Muscle of back (tissue), 13 donors: ENCODE data around the gene RAB15. TPM values are rescaled to one million over a fixed set of nuclear protein-coding genes. Genes with fewer than 3 reads are reported as not detected.

ENCODE experiments used
- DNase-seq, 3 donors: peaks; one replicate each; pipeline versions ENCODE4 v3.0.0 to v3.0.0-alpha.2; 2013
- long read RNA-seq, 9 donors: transcript quantifications; one replicate each; lab custom pipeline, GENCODE V29; 2026
- polyA plus RNA-seq, 10 donors: library from polyadenylated mRNA; unstranded; fragments of 120-200 nt; gene quantifications; one replicate each; pipeline ENCODE4 v1.2.1, GENCODE V29; 2013; ENCODE audit not compliant: insufficient read length in 10 of 10

Gene RAB15
- 10 to 100 TPM; 22.1 to 38.9 (median 25.6) TPM for polyA plus RNA-seq
- long read RNA-seq, donor 1, transcript RAB15-203 (7 exons, 3,515 nt), result major isoform, 8 of 8 reads
- long read RNA-seq, donor 1, partial matches to known transcripts, result 0 of 8 reads
- long read RNA-seq, donor 1, other reads (novel, unspliced or antisense), result 0 of 8 reads
- long read RNA-seq, donor 2, transcript RAB15-203 (7 exons, 3,515 nt), result major isoform, 6 of 7 reads
- long read RNA-seq, donor 2, partial matches to known transcripts, result 0 of 7 reads
- long read RNA-seq, donor 2, other reads (novel, unspliced or antisense), result 0 of 7 reads
- long read RNA-seq, donor 3, result 0 reads
- long read RNA-seq, donor 4, partial matches to known transcripts, result 0 of 2 reads
- long read RNA-seq, donor 4, other reads (novel, unspliced or antisense), result 0 of 2 reads
- long read RNA-seq, donor 5, partial matches to known transcripts, result 0 of 4 reads
- long read RNA-seq, donor 5, other reads (novel, unspliced or antisense), result 0 of 4 reads
- long read RNA-seq, donor 6, partial matches to known transcripts, result 0 of 3 reads
- long read RNA-seq, donor 6, other reads (novel, unspliced or antisense), result 0 of 3 reads
- long read RNA-seq, donor 7, partial matches to known transcripts, result 0 of 1 reads
- long read RNA-seq, donor 7, other reads (novel, unspliced or antisense), result 0 of 1 reads
- long read RNA-seq, donor 8, partial matches to known transcripts, result 0 of 3 reads
- long read RNA-seq, donor 8, other reads (novel, unspliced or antisense), result 0 of 3 reads
- long read RNA-seq, donor 9, partial matches to known transcripts, result 0 of 1 reads
- long read RNA-seq, donor 9, other reads (novel, unspliced or antisense), result 0 of 1 reads

DNA sequence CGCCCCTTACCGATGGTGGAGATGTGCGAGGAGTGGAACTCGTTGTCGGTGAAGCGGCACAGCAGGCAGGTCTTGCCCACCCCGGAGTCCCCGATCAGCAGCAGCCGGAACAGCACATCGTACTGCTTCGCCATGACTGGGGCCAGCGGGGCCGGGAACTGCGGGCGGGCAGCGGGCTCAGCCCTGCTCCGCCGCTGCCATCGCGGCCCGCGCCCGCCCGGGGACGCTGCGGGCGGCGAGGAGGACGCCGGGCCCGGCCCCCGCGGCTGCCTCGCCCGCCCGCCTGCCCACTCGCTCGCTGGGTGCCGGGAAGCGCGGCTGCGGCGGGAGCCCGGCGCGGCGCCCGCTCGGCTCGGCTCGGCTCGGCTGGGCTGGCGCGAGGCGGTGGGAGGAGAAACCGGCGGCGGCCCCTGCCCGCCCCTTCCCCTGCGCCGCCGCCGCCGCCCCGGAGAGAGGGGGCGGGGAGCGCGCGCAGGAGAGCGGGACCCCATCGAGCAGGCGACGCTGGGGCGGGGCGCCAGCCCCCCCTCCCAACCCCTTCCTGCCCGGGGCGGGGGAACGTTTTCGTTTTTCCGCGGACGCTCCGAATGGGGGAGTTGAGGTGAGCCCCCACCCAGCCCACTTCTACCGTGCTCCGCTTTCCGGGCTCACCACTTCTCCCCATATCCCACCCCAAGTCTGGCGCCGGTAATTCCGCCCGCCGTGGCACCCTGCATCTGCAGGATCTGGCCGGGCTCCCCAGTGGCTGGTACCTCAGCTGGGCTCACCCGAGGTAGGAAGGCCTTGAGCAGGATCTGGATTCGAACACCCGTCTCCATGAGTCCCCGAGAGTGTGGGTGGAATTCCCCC is at the start of gene RAB15:
Gene RAB15 (minus strand): TSS at position 394 of the 849 bp plus-strand sequence. CDS start 260 bp downstream, at position 134.
- peak; percentile 30 to 74 (median 51) for DNase-seq

DNA sequence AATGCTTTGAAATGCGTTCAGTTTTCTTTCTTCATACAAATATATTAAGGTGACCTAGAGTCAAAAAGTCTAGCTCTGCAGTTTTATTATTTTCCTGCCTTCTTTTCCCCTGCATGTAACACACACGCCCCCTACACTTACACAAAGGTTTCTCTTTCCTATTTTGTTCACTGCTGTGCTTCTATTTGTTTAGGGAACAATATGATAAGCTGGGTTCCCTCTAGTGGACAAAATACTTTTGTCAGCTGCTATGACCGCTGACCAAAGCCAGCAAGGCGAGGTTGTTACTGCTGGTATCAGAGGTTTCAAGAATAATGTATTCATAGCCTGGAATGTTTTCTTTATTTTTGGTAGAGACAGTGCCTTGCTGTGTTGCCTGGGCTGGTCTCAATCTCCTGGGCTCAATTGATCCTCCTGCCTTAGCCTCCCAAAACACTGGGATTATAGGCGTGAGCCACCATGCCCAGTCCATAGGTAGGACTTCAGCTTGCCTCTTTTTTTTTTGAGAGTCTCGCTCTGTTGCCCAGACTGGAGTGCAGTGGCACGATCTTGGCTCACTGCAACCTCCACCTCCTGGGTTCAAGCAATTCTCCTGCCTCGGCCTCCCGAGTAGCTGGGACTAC is 47.9 kb upstream of the RAB15 start:
- peak; percentile 56 to 77 (median 59) for DNase-seq

DNA sequence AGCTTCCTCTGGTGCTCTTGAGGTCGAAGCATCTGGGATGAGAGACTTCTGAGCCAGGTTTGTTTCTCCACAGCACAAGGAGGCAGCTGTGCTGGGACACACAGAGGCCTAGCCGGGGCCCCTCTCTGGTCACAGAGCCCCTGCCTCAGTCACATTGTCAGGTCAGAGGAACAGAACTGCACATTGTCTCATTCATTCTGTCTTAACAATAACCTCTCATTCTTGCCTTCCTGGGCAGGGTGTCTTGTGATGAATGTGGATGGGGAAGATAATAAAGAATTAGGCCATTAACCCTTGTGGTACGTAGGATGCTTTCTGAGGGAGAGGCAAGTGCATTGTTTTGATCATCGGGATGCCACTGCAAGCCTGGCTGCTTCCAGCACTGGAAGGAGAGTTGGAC is 44.3 kb upstream of the RAB15 start:
- DNase-seq, result no peak

DNA sequence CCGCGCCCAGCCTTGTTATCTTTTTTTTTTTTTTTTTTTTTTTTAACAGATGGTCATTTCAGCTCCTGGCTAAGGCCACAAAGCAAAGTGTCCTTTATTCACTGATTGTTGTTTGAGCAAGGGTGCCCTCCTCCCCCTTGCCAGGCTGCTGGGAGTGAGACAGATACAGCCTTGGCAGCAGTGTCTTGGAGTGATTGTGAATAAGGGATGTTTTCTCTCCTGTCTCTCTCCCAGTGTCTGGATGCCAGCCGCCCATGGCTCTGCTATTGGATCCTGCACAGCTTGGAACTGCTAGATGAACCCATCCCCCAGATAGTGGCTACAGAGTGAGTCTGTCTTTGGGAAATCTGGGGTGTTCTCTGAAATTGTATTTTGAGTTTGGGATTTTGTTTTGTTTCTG is 43.3 kb upstream of the RAB15 start:
- DNase-seq, result no peak

GRCh38 chr14:65012353-65012752 is 40.2 kb upstream of the RAB15 start:
- no peak for DNase-seq

- DNase-seq, result no peak
Measured at GRCh38 chr14:65011538-65011937, 39.4 kb upstream of the RAB15 start.

DNA sequence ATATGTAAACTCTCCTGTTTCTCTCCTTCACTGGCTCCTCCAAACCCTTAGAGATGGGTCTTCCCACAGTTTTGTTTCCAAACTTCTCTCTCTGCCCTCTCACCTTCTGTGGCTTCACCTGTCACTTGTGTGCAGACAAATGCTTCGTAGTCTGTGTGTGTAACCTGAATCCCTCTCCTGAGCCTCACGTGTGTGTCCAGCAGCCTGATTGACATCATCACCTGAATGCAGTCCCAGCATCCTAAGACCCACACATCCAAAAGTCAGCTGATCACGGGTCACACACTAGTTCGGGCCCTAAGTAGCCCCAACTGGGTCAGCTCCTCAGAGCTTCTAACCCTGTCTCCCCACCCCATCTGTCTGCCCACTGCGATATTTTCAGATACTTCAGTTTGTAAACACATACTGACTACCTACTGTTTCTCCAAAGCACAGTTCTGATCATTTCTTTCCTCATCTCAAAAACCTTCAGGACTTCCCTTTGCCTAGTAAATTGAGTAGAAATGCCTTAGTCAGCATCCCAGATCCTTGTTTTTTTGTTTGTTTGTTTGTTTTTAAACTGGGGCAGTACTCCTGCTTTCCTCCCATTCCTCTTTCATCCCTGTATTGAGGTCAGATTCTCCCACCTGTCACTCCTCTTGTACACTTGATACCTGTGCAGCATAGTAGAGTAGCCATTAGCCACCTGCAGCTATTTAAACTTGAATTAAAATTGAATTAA is 38.2 kb upstream of the RAB15 start:
- no peak for DNase-seq

- no peak for DNase-seq
Measured at GRCh38 chr14:65007202-65007601, 35.1 kb upstream of the RAB15 start.

DNA sequence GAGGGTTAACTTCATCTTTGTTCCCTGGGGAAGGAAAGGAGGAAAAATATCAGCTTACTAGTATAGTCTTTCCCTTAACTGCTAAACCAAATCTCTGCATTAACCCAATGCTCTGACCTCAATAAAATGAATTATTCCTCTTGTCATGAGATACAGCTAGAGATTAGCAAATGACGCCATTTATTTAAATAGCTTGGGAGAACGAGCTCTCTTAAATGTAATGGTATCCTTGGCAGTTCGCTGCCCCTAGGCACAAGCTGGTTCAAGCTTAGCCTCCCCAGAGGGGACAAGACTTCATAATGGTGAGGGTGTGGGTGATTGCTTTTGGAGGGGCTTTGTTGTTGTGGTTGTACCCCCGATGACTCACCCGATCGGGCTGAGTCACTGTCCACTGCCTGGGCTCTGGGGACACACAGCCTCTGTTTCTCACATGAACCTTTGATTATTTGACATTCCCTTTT is 34.2 kb upstream of the RAB15 start:
- DNase-seq, result no peak

GRCh38 chr14:65003394-65003793 is 31.3 kb upstream of the RAB15 start:
- no peak for DNase-seq

- DNase-seq, result no peak
Measured at GRCh38 chr14:65002586-65003210, 30.6 kb upstream of the RAB15 start.

GRCh38 chr14:65001723-65002122 is 29.6 kb upstream of the RAB15 start:
- peak in 2 of 3 donors; percentile 38 to 49 for DNase-seq

DNA sequence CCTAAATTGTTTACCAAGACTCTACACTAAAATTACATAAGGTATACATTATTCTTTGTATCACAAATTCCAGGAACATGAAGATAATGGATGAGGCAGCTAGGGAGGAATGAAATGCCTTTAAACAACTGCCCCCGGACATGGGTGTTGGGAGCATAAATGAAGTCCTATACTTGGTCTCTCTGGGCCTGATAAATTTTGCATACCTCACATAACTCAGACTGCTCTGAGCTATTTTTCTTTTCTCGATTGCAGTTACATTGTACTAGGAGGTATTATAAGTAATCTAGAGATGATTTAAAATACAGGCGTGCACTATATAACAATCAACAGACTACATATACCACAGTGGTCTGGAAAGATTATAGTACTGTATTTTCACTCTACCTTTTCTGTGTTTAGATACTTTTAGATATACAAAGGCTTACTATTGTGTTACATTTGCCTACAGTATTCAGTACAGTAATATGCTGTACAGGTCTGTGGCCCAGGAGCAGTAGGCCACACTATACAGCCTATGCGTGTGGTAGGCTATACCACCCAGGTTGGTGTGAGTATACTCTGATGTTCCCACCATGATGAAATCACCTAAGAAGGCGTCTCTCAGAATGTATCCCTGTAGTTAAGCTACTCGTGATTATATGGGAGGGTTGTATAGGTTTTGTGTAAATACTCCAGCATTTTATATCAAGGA is 28.9 kb upstream of the RAB15 start:
- DNase-seq, result peak in 2 of 3 donors; percentile 16 to 31

- no peak for DNase-seq
Measured at GRCh38 chr14:64998455-64998931, 26.4 kb upstream of the RAB15 start.

DNA sequence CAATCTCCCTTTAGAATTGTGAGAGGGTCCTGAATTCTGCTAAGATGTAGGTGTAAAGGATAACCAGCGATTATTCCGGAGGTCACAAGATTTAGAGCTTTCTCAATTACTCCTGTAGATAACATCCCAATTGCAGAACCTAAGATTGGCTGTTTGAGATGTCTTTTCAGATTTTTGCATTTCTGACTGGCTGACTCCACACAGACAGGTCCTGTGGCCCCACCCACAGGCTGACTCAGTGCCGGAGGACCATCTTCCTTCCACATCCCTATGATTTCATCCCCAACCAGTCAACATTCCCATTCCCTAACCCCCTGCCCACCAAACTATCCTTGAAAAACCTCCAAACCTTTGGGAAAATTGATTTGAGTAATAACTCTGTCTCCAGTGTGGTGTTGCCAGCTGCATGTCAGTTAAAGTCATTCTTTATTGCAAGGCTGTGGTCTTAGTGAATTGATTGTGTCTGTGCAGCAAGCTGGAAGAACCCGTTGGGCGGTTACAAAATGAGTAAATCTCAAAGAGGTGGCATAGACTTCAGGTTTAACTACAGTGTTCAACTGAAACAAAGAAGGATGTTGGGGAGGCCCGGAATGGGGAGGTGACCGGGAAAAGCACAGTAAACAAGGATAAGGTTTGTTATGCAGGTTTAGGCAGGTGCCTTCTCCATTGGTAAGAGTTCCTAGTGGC is 25.1 kb upstream of the RAB15 start:
- DNase-seq, result no peak

- no peak for DNase-seq
Measured at GRCh38 chr14:64995291-64995690, 23.2 kb upstream of the RAB15 start.

DNA sequence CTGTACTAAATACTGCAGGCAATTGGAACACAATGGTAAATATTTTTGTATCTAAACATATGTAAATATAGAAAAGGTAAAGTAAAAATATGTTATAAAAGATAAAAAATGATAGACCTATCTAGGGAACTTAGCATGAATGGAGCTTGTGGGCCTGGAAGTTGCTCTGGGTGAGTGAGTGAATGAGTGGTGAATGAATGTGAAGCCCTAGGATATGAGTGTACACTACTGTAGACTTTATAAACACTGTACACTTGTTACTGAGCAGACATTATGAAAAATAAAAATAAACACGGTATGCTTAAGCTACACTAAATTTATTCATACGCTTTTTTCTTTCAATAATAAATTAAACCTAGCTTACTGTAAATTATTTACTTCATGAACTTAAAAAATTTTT is 22.4 kb upstream of the RAB15 start:
- DNase-seq, result no peak

DNA sequence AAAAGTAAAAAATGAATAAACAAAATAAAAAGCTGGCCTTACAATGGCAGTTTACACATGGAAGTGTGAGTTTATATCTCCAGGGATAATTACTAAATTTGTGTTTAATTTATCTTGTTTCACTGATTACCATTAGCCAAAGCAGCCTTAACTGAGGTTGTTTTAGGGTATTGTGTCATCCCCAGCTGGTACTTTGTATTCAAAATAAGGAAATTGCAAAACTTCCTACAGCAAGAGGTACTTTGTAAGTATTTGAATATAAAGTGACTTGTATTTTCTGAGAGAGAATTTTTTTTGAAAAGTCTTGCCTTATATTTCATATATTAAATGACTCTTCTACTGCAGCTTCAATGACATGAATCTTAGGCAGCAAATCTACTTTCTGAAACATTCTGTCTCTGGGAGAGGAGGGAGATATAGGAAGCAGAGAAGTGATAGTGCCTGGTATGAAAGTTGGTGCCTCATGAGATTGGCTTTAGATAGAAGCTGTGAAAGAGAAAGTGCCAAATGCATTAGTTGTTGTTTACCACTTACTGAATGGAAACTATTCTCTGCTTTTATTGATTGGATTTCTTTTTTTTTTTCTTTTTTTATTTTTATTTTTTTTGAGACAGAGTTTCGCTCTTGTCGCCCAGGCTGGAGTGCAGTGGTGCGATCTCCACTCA is 21.3 kb upstream of the RAB15 start:
- DNase-seq, result no peak
